HepG2 (cell line): ENCODE results near the gene CAPN12. TPM values are rescaled to one million over a fixed set of nuclear protein-coding genes. Genes with fewer than 3 reads are reported as not detected.

ENCODE experiments used
- BORCS8-MEF2B ChIP-seq: sonication (generic); formaldehyde crosslinking; IDR thresholded peaks from 2 replicates; pipeline ENCODE4 v1.8.0; 2022; ENCODE audit warnings: mild to moderate bottlenecking, missing genetic modification reagents
- FOSL2 ChIP-seq: sonication (generic); formaldehyde crosslinking; IDR thresholded peaks from 2 replicates; pipeline ENCODE4 v1.4.0; 2020; ENCODE audit warnings: missing genetic modification reagents
- FOXM1 ChIP-seq: sonication (generic); formaldehyde crosslinking; IDR thresholded peaks from 2 replicates; pipeline ENCODE4 v1.5.0; 2020; ENCODE audit warnings: missing genetic modification reagents
- POLR2G ChIP-seq: fragments of 200-400 bp; formaldehyde crosslinking; IDR thresholded peaks from 2 replicates; pipeline ENCODE4 v1.6.1; 2018; ENCODE audit warnings: mild to moderate bottlenecking, low read depth, low read length, moderate library complexity
- SOX13 ChIP-seq, 3 experiments: fragments of 450-650 bp in 1 of 3; sonication (generic) in 1 of 3; formaldehyde crosslinking in 1 of 3; IDR thresholded peaks in 2 of 3; conservative IDR thresholded peaks in 1 of 3; 2 replicates each; pipeline versions ENCODE4 v1.5.0 to v1.6.1; 2016 to 2020; ENCODE audit warnings: antibody characterized with exemption in 1 of 3, mild to moderate bottlenecking in 1 of 3, missing compliant biosample characterization in 1 of 3, missing genetic modification reagents in 1 of 3, moderate library complexity in 1 of 3
- ZBTB10 ChIP-seq: sonication (generic); formaldehyde crosslinking; IDR thresholded peaks from 2 replicates; pipeline ENCODE4 v1.4.0; 2020; ENCODE audit warnings: missing genetic modification reagents, borderline replicate concordance
- ZC3H4 ChIP-seq: sonication (generic); formaldehyde crosslinking; IDR thresholded peaks from 2 replicates; pipeline ENCODE4 v1.4.0; 2020; ENCODE audit warnings: missing genetic modification reagents, borderline replicate concordance
- ZFP41 ChIP-seq: sonication (generic); formaldehyde crosslinking; IDR thresholded peaks from 2 replicates; pipeline ENCODE4 v1.4.0; 2020; ENCODE audit warnings: mild to moderate bottlenecking, missing genetic modification reagents, borderline replicate concordance
- ZFY ChIP-seq: sonication (generic); formaldehyde crosslinking; IDR thresholded peaks from 2 replicates; pipeline ENCODE4 v1.4.0; 2020; ENCODE audit warnings: missing genetic modification reagents
- ZNF142 ChIP-seq: sonication (generic); formaldehyde crosslinking; IDR thresholded peaks from 2 replicates; pipeline ENCODE4 v1.4.0; 2020; ENCODE audit warnings: missing genetic modification reagents
- ZNF251 ChIP-seq: sonication (generic); formaldehyde crosslinking; IDR thresholded peaks from 2 replicates; pipeline ENCODE4 v1.9.0; 2021; ENCODE audit warnings: mild to moderate bottlenecking, missing genetic modification reagents
- ZNF326 ChIP-seq: sonication (generic); formaldehyde crosslinking; IDR thresholded peaks from 2 replicates; pipeline ENCODE4 v1.4.0; 2020; ENCODE audit warnings: missing genetic modification reagents, borderline replicate concordance
- ZNF432 ChIP-seq: sonication (generic); formaldehyde crosslinking; IDR thresholded peaks from 2 replicates; pipeline ENCODE4 v1.5.0; 2020; ENCODE audit warnings: missing genetic modification reagents, mild to moderate bottlenecking, borderline replicate concordance
- ZNF609 ChIP-seq: sonication (generic); formaldehyde crosslinking; IDR thresholded peaks from 2 replicates; pipeline ENCODE4 v1.4.0; 2020; ENCODE audit warnings: mild to moderate bottlenecking, missing genetic modification reagents, borderline replicate concordance
- ZNF883 ChIP-seq: sonication (generic); formaldehyde crosslinking; IDR thresholded peaks from 2 replicates; pipeline ENCODE4 v1.5.1; 2020; ENCODE audit warnings: mild to moderate bottlenecking, missing genetic modification reagents; ENCODE audit errors: not compliant biosample characterization
- polyA plus RNA-seq, 8 experiments: library from polyadenylated mRNA; depleted of rRNA in 3 of 8; stranded (reverse) in 7 of 8; unstranded in 1 of 8; fragments of >200 nt; fragmentation: Illumina TruSeq in 4 of 8; extraction: Trizol in 4 of 8; gene quantifications; 2 replicates each; pipeline versions ENCODE4 v1.2.1 to v1.2.3, GENCODE V29; 2011 to 2016; ENCODE audit warnings: low read depth in 4 of 8, missing spikeins in 1 of 8, mixed read lengths in 1 of 8; ENCODE audit not compliant: insufficient read depth in 1 of 8
- total RNA-seq, 5 experiments: library from RNA; depleted of rRNA; stranded (reverse); fragments of >200 nt; fragmentation: Illumina TruSeq; extraction: Trizol; gene quantifications; 2 replicates each; pipeline ENCODE4 v1.2.3, GENCODE V29; 2016; ENCODE audit warnings: low read depth in 1 of 5

The CAPN12 gene
- total and polyA plus RNA-seq, 2 of the 13 experiments (the other 11 are each of a cell fraction or from before 2014, with no cell fraction given), result 1.6 to 13.6 TPM

- no peak for TF ChIP-seq ZNF609
- no peak for TF ChIP-seq ZC3H4 (CRISPR knock-in tag)
- no peak for TF ChIP-seq ZFP41 (CRISPR knock-in tag)
- no peak for TF ChIP-seq ZBTB10
- TF ChIP-seq BORCS8-MEF2B (CRISPR knock-in tag), result 0 out of 2 replicates have a peak, but pooled peaks have one; percentile 20
- no peak for TF ChIP-seq ZNF251
- no peak for TF ChIP-seq FOXM1 (CRISPR knock-in tag)
- 0 out of 2 replicates have a peak, but pooled peaks have one; percentile 12 for TF ChIP-seq ZFY (CRISPR knock-in tag)
- TF ChIP-seq SOX13 (IDR thresholded peaks at IDR 0.05), result no peak
- no peak for TF ChIP-seq SOX13 (CRISPR knock-in tag; conservative IDR thresholded peaks at IDR 0.05 in 1 of 2, IDR thresholded peaks at IDR 0.05 in 1 of 2)
- no peak for TF ChIP-seq ZNF432 (CRISPR knock-in tag)
- peak; percentile 11; the same call in 1 of the 2 replicates for TF ChIP-seq FOSL2 (CRISPR knock-in tag)
- peak; percentile 43; the same call in 1 of the 2 replicates for TF ChIP-seq POLR2G
- no peak for TF ChIP-seq ZNF142
- TF ChIP-seq ZNF883 (CRISPR knock-in tag), result no peak
- no peak for TF ChIP-seq ZNF326
These were observed 10.6 kb downstream of the CAPN12 start (continued) for GRCh38 chr19:38733493-38734175.
